PFSK-1 (cell line): Measurements from ENCODE around the gene ZNF431. TPM values are rescaled to one million over a fixed set of nuclear protein-coding genes. Genes with fewer than 3 reads are reported as not detected.
A peak's percentile ranks its signal among the peaks of the same experiment; 100 is the strongest.

Experiments used
- FOXP2 ChIP-seq: optimal IDR thresholded peaks from 2 replicates; pipeline ENCODE3; 2011; ENCODE audit warnings: borderline replicate concordance, control low read depth, inconsistent platforms; ENCODE audit not compliant: insufficient read depth; ENCODE audit errors: extremely low read length, extremely low read depth
- POLR2AphosphoS5 ChIP-seq: IDR thresholded peaks from 2 replicates; pipeline ENCODE4 v1.6.1; 2012; ENCODE audit warnings: low read depth, mild to moderate bottlenecking, control low read depth, low read length, moderate library complexity
- REST ChIP-seq, 2 experiments: IDR thresholded peaks; 2 replicates each; pipeline versions ENCODE4 v1.6.1 to v1.8.0; 2011 to 2012; ENCODE audit warnings: low read depth in 2 of 2, low read length in 2 of 2, control low read depth in 1 of 2, inconsistent platforms in 1 of 2, mild to moderate bottlenecking in 1 of 2, moderate library complexity in 1 of 2; ENCODE audit not compliant: insufficient read depth in 1 of 2
- SIN3A ChIP-seq: IDR thresholded peaks from 2 replicates; pipeline ENCODE4 v1.6.1; 2012; ENCODE audit warnings: mild to moderate bottlenecking, low read length, moderate library complexity, borderline replicate concordance; ENCODE audit not compliant: insufficient read depth
- TAF1 ChIP-seq: IDR thresholded peaks from 2 replicates; pipeline ENCODE4 v1.6.1; 2012; ENCODE audit warnings: low read length, control low read depth, borderline replicate concordance; ENCODE audit not compliant: insufficient read depth
- polyA plus RNA-seq: library from polyadenylated mRNA; unstranded; fragments of >200 nt; gene quantifications from one replicate; pipeline ENCODE4 v1.2.1, GENCODE V29; 2012; ENCODE audit warnings: low read depth, missing spikeins; ENCODE audit not compliant: insufficient read length

The ZNF431 gene
- 2.3 TPM for polyA plus RNA-seq

- TF ChIP-seq SIN3A, result peak; percentile 39; the same call in 1 of the 2 replicates
- no peak for TF ChIP-seq REST (IDR thresholded peaks at IDR 0.05; ENCODE audit: insufficient read depth in 1 of 2, low read depth in 2 of 2, low read length in 2 of 2)
- TF ChIP-seq TAF1, result peak; percentile 80; the same call in 1 of the 2 replicates
- peak; percentile 94 for TF ChIP-seq POLR2AphosphoS5
- no peak for TF ChIP-seq FOXP2
Observed at GRCh38 chr19:21141787-21142464, at the start of gene ZNF431. Gene ZNF431 (plus strand): TSS chr19:21142040. CDS start chr19:21142184, 144 bp downstream.

- TF ChIP-seq SIN3A, result no peak
- no peak for TF ChIP-seq FOXP2
- no peak for TF ChIP-seq REST (IDR thresholded peaks at IDR 0.05; ENCODE audit: insufficient read depth in 1 of 2, low read depth in 2 of 2, low read length in 2 of 2)
- no peak for TF ChIP-seq POLR2AphosphoS5
Observed at GRCh38 chr19:21092109-21092508, 49.7 kb upstream of the ZNF431 start.

GRCh38 chr19:21094347-21095025 lies 47.4 kb upstream of the ZNF431 start:
- TF ChIP-seq REST (IDR thresholded peaks at IDR 0.05; ENCODE audit: insufficient read depth in 1 of 2, low read depth in 2 of 2, low read length in 2 of 2) (no peak), TAF1 (no peak), SIN3A (no peak), POLR2AphosphoS5 (no peak)

- TF ChIP-seq REST (IDR thresholded peaks at IDR 0.05; ENCODE audit: insufficient read depth in 1 of 2, low read depth in 2 of 2, low read length in 2 of 2) (no peak), POLR2AphosphoS5 (no peak), TAF1 (no peak), SIN3A (no peak), FOXP2 (no peak)
Observed at GRCh38 chr19:21098291-21098690, 43.5 kb upstream of the ZNF431 start.
